Common myeloid progenitor, CD34-positive (primary cell): ENCODE results near the gene ZNF574.

Experiments
- CTCF ChIA-PET: fragments of 350-600 bp; sonication (Branson Sonifier 250); formaldehyde crosslinking; loops from one replicate; lab custom pipeline; 2021; ENCODE audit warnings: antibody characterized with exemption; lab: Charles Lee
- POLR2A ChIA-PET: fragments of 350-600 bp; sonication (Branson Sonifier 250); formaldehyde crosslinking; loops from one replicate; lab custom pipeline; 2021; ENCODE audit warnings: antibody characterized with exemption; lab: Charles Lee
- DNase-seq, 3 donors: peaks; one replicate each; pipeline versions ENCODE4 v3.0.0 to v3.0.0-alpha.2; 2013
- H3K27ac ChIP-seq, 2 experiments: 1 replicate in 1 of 2; 2 replicates in 1 of 2; pipeline ENCODE4 v1.7.0; 2013; ENCODE audit warnings: inconsistent platforms in 2 of 2, low read length in 2 of 2, mild to moderate bottlenecking in 2 of 2, low read depth in 1 of 2, moderate library complexity in 1 of 2; ENCODE audit not compliant: severe bottlenecking in 2 of 2, insufficient read depth in 1 of 2, poor library complexity in 1 of 2
- H3K27me3 ChIP-seq, 5 experiments: replicated peaks in 2 of 5; 1 replicate in 3 of 5; 2 replicates in 2 of 5; pipeline versions ENCODE4 v1.6.1 to v1.7.0; 2013; ENCODE audit warnings: low read length in 4 of 5, mild to moderate bottlenecking in 2 of 5, moderate library complexity in 2 of 5, inconsistent platforms in 1 of 5; ENCODE audit not compliant: insufficient read depth in 5 of 5, control insufficient read depth in 4 of 5
- H3K36me3 ChIP-seq, 4 experiments: 1 replicate in 2 of 4; 2 replicates in 2 of 4; pipeline versions ENCODE4 v1.6.1 to v1.7.0; 2013; ENCODE audit warnings: low read length in 3 of 4, control low read depth in 1 of 4, mild to moderate bottlenecking in 1 of 4; ENCODE audit not compliant: control insufficient read depth in 4 of 4, insufficient read depth in 4 of 4
- H3K4me1 ChIP-seq, 4 experiments: 1 replicate in 3 of 4; 2 replicates in 1 of 4; pipeline versions ENCODE4 v1.6.1 to v1.7.1; 2013; ENCODE audit warnings: low read length in 3 of 4, mild to moderate bottlenecking in 3 of 4, control low read depth in 1 of 4, inconsistent platforms in 1 of 4, moderate library complexity in 1 of 4; ENCODE audit not compliant: control insufficient read depth in 4 of 4, insufficient read depth in 4 of 4; ENCODE audit errors: control extremely low read depth in 1 of 4
- H3K4me3 ChIP-seq, 7 experiments: 1 replicate in 4 of 7; 2 replicates in 3 of 7; pipeline versions ENCODE4 v1.5.1 to v1.7.0; 2013; ENCODE audit warnings: mild to moderate bottlenecking in 7 of 7, low read length in 6 of 7, moderate library complexity in 6 of 7, inconsistent platforms in 2 of 7, low read depth in 2 of 7, control low read depth in 1 of 7; ENCODE audit not compliant: insufficient read depth in 4 of 7, control insufficient read depth in 1 of 7; ENCODE audit errors: extremely low read depth in 1 of 7
- H3K9me3 ChIP-seq, 5 experiments: 1 replicate in 4 of 5; 2 replicates in 1 of 5; pipeline versions ENCODE4 v1.6.1 to v1.7.1; 2013; ENCODE audit warnings: low read length in 4 of 5, mild to moderate bottlenecking in 2 of 5, inconsistent platforms in 1 of 5, low read depth in 1 of 5, moderate library complexity in 1 of 5; ENCODE audit not compliant: control insufficient read depth in 4 of 5, insufficient read depth in 2 of 5; ENCODE audit errors: control extremely low read depth in 1 of 5
- whole genome bisulfite sequencing: methylation state at CpG from one replicate; pipeline ENCODE4 v1.1.5; 2013; ENCODE audit not compliant: insufficient coverage; 5-methylcytosine and 5-hydroxymethylcytosine counted together

ZNF574 gene

DNA sequence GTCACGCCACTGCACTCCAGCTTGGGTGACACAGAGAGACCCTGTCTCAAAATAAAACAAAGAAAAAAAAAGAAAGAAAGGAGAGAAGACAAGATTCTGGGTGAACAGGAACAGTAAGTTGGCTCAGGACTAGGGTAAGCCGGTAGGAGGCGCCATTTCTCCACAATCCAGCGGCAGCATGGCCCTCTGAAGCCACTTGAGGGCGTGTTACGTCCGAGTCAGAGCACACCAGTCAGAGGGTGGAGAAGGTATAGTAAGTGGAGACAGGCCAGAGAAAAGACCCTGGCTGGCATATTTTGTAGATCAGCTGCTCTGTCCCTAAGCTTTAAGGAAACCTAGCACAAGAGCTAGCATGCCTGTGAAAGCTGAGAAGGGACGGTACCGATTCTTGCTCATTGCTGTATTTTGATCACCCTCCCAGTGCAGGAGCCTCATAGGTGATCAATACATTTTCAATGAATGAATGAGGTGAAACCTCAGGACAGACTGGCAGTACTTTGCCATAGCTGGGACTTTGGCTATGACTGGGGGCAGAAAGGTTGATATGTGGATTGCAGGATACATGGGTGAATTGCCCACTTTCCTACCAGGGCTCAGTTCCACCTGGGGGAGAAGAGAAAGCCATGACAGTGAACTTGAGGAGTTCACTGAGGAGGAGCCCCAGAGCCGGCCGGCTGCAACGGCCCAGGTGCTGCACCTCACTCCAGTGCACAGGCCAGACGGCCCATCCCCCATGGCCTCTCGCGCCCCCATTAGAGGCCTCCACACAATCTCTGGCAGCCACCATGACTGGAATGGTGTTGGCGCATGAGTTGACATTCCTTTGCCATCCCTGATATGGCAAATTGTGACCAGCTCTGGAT is 32.8 kb downstream of the ZNF574 start:
- Histone ChIP-seq H3K27me3 (no peaks in the 10 kb centered on the region), H3K4me1 (peaks cover 0 to 9% (median 4%) of the 10 kb centered on the region in 4 experiments), H3K4me3 (no peak overlapping the region), H3K9me3 (no peaks in the 10 kb centered on the region), H3K27ac (no peak overlapping the region), H3K36me3 (peaks cover 0 to 5% (median under 1%) of the 10 kb centered on the region in 4 experiments)
- DNase-seq: peak; percentile 89 to 96 (median 93)
- ChIA-PET CTCF (interaction anchor here (0.6 to 6.9 kb wide), 32 partner anchors 9 to 330 kb away, joined by 3 to 69 read pairs (median 6); partner anchors contain the start of gene POU2F2), POLR2A (no interaction called here)
- 44% methylated on average over 16 of the region's 16 CpGs for WGBS

DNA sequence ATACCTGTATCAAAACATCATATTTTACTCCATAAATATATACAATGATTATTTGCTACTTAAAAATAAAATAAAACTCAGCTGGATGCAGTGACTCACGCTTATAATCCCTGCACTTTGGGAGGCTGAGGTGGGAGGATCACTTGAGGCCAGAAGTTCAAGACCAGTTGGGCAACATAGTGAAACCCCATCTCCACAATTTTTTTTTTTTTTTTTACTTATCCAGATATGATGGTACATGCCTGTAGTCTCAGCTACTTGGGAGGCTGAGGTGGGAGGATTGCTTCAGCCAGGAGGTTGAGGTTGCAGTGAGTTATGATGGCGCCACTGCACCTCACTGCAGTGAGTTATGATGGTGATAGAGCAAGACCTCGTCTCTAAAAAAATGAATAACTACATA is 33.9 kb downstream of the ZNF574 start:
- WGBS: no CpG with 5 or more reads among the region's 3 CpGs
- Histone ChIP-seq H3K27ac (no peak overlapping the region), H3K9me3 (no peaks in the 10 kb centered on the region), H3K4me3 (no peak overlapping the region), H3K27me3 (no peaks in the 10 kb centered on the region), H3K4me1 (peaks cover 0 to 12% (median 4%) of the 10 kb centered on the region in 4 experiments), H3K36me3 (peaks cover 0 to 6% (median under 1%) of the 10 kb centered on the region in 4 experiments)
- CTCF ChIA-PET: interaction anchor here (0.6 to 6.9 kb wide), 14 partner anchors 8 to 212 kb away, joined by 3 to 69 read pairs (median 18); partner anchors contain the start of gene POU2F2
- POLR2A ChIA-PET: no interaction called here
- DNase-seq: no peak

- Histone ChIP-seq H3K27me3 (no peaks in the 10 kb centered on the region), H3K4me3 (no peak overlapping the region), H3K27ac (no peak overlapping the region), H3K9me3 (no peaks in the 10 kb centered on the region), H3K36me3 (peaks cover 0 to 6% (median 3%) of the 10 kb centered on the region in 4 experiments), H3K4me1 (peaks cover 0 to 12% (median 4%) of the 10 kb centered on the region in 4 experiments)
- CTCF ChIA-PET: interaction anchor here (0.8 to 6.9 kb wide), 10 partner anchors 12 to 168 kb away, joined by 4 to 69 read pairs (median 18); partner anchors contain the start of gene POU2F2
- no CpG with 5 or more reads among the region's 1 CpG for WGBS
- POLR2A ChIA-PET: no interaction called here
- no peak for DNase-seq
Observed at GRCh38 chr19:42110658-42111057, 34.7 kb downstream of the ZNF574 start.

DNA sequence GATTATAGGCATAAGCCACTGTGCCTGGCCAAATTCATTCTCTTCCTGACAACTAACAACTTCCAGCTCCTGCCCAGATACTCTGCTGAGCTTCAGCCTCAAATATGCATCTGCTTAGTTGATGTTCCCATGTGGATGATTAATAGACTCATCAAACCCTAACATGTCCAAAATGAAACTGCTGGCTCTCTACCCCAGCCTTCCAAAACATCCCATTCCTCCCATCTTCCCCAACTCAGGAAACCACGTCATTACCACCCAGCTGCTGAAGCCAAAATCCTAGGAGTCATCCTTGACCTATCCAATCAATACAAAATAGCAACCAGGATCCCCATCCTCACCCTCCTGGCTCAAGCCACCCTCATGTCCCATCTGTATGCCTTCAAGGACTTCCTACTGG is 35.4 kb downstream of the ZNF574 start:
- 91% methylated on average over 1 of the region's 1 CpG for WGBS
- Histone ChIP-seq H3K27ac (no peak overlapping the region), H3K36me3 (peaks cover 2 to 13% (median 6%) of the 10 kb centered on the region in 4 experiments), H3K9me3 (no peaks in the 10 kb centered on the region), H3K4me3 (no peak overlapping the region), H3K4me1 (peaks cover 0 to 12% (median 4%) of the 10 kb centered on the region in 4 experiments), H3K27me3 (no peaks in the 10 kb centered on the region)
- CTCF ChIA-PET: interaction anchor here (0.7 to 6.9 kb wide), 8 partner anchors 9 to 167 kb away, joined by 3 to 69 read pairs (median 12); no protein-coding TSS in a partner anchor
- DNase-seq: no peak
- POLR2A ChIA-PET: no interaction called here

- ChIA-PET CTCF (interaction anchor here (0.7 to 6.9 kb wide), 7 partner anchors 9 to 138 kb away, joined by 3 to 69 read pairs (median 4); partner anchors contain the start of gene POU2F2), POLR2A (no interaction called here)
- Histone ChIP-seq H3K27ac (no peak overlapping the region), H3K9me3 (no peaks in the 10 kb centered on the region), H3K4me3 (no peak overlapping the region), H3K36me3 (peaks cover 2 to 17% (median 7%) of the 10 kb centered on the region in 4 experiments), H3K4me1 (peaks cover 0 to 12% (median 4%) of the 10 kb centered on the region in 4 experiments), H3K27me3 (no peaks in the 10 kb centered on the region)
- no peak for DNase-seq
- 100% methylated on average over 1 of the region's 3 CpGs for WGBS
Observed at GRCh38 chr19:42111811-42112210, 35.8 kb downstream of the ZNF574 start.

DNA sequence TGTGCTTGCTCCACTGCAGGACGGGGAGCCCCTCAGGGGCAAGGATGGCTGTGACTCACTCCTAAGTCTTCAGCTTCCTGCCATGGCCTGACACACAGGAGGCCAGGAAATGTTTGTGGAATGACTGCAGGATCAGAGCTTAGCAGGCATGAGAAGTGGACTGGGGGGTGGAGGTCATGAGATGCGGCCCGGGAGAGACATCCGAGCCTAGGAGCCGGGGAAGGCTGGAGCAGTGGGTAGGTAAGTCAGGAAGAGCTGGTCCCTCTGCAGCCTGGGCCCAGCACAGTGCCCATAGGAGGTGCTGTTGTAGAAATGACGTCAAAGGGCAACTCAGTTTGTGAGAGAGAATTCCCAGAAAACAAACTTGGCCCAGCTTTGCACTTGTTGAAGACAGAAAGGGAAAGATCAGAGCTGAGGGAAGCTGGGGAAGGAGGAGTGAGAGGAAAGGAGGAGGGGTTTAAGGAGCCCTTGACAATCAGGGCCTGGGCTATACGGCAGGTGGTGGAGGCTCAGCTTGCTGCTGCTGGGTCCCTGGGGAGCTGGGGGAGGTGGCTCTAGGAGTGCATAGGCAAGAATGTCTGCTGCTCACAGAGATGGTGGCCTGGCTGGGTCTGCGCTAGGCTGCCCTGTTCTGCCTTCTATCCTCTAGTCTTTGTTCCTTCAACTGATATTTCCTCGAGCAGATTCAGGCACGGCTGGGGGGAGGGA is 37.8 kb downstream of the ZNF574 start:
- H3K36me3 ChIP-seq: peaks cover 4 to 23% (median 8%) of the 10 kb centered on the region in 4 experiments
- CTCF ChIA-PET: interaction anchor here (0.9 to 6.9 kb wide), 8 partner anchors 10 to 183 kb away, joined by 3 to 69 read pairs (median 6); partner anchors contain the start of gene POU2F2
- H3K27ac ChIP-seq: no peak overlapping the region
- no peaks in the 10 kb centered on the region for H3K9me3 ChIP-seq
- no peak for DNase-seq
- no peak overlapping the region for H3K4me3 ChIP-seq
- H3K27me3 ChIP-seq: no peaks in the 10 kb centered on the region
- POLR2A ChIA-PET: interaction anchor here (0.7 kb wide), 1 partner anchor 75 kb away, joined by 3 read pairs; no protein-coding TSS in a partner anchor
- peaks cover 0 to 12% (median 3%) of the 10 kb centered on the region in 4 experiments for H3K4me1 ChIP-seq
- WGBS: 82% methylated on average over 9 of the region's 10 CpGs
